ENCODE results near the gene GLG1.

The GLG1 gene

DNA sequence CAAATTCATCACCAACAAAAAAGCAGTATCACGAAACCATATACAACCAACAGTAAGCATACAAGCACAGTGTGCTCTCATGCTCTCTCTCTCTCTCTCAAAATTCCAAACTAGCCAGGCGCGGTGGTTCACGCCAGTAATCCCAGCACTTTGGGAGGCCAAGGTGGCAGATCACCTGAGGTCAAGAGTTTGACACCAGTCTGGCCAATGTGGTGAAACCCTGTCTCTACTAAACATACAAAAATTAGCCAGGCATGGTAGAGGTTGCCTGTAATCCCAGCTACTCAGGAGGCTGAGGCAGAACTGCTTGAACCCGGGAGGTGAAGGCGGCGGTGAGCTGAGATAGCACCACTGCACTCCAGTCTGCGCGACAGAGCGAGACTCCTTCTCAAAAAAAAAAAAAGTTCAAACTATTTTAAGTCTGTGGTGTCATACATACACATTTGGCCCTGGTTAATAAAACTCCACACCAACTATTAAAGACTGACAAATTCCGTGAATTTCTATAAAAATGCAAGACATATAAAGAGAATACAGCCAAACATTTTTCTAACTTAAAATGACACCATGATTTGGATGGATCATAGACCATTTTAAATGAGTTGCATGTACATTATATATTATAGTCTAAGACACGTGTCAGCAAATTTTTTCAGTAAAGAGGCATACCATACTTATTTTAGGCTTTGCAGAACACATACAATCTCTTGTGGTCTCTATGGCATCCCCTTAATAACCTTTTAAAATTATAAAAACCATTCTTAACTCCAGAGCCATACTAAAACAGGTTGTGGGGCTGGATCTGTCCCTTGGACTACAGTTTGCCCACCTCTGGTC is 30.9 kb downstream of the GLG1 start:
- TF ChIP-seq CTCF (conservative IDR thresholded peaks at IDR 0.05; ENCODE audit: low read depth, low read length), result no peak
- DNase-seq (ENCODE audit: low read depth), result no peak
- no peak overlapping the region for H3K4me3 ChIP-seq (ENCODE audit: low read length)

GRCh38 chr16:74575175-74575806 is 31.6 kb downstream of the GLG1 start:
- TF ChIP-seq CTCF (conservative IDR thresholded peaks at IDR 0.05; ENCODE audit: low read depth, low read length), result no peak
- H3K4me3 ChIP-seq (ENCODE audit: low read length), result no peak overlapping the region
- no peak for DNase-seq (ENCODE audit: low read depth)

DNA sequence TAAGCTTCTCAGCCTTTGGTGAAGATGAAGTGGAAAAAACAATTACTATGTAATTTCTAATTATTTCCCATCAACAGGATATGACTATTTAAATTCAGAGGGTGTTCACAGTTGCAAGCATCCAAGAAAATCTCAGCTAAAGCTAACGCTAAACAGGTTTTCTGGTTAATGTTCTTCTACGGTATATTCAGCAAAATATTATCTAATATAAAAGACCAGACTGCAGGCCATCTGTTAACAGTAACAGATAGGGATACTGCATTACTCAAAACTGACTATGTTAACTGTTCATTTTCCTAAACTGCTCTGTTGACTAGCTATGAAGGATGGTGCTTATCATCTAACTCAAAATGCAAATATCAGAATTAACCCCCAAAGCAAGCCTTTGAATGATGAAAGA is 32.8 kb downstream of the GLG1 start:
- no peak overlapping the region for H3K4me3 ChIP-seq (ENCODE audit: low read length)
- TF ChIP-seq CTCF (conservative IDR thresholded peaks at IDR 0.05; ENCODE audit: low read depth, low read length), result no peak
- no peak for DNase-seq (ENCODE audit: low read depth)

GRCh38 chr16:74573622-74574021 is 33.3 kb downstream of the GLG1 start:
- H3K4me3 ChIP-seq (ENCODE audit: low read length), result no peak overlapping the region
- TF ChIP-seq CTCF (conservative IDR thresholded peaks at IDR 0.05; ENCODE audit: low read depth, low read length), result no peak
- no peak for DNase-seq (ENCODE audit: low read depth)

GRCh38 chr16:74570412-74571301 is 36.3 kb downstream of the GLG1 start:
- H3K4me3 ChIP-seq (ENCODE audit: low read length), result no peak overlapping the region
- no peak for DNase-seq (ENCODE audit: low read depth)
- TF ChIP-seq CTCF (conservative IDR thresholded peaks at IDR 0.05; ENCODE audit: low read depth, low read length), result no peak

- DNase-seq (ENCODE audit: low read depth), result no peak
- H3K4me3 ChIP-seq (ENCODE audit: low read length), result no peak overlapping the region
- no peak for TF ChIP-seq CTCF (conservative IDR thresholded peaks at IDR 0.05; ENCODE audit: low read depth, low read length)
These were observed 37.8 kb downstream of the GLG1 start for GRCh38 chr16:74568961-74569631.

Data from retinal pigment epithelial cell (primary cell).